Activated CD4-positive, alpha-beta memory T cell treated with anti-CD3 and anti-CD28 coated beads for 36 hours (primary cell): ENCODE data around the gene DYNC1LI1. TPM values are rescaled to one million over a fixed set of nuclear protein-coding genes. Genes with fewer than 3 reads are reported as not detected.
"Not testable (repeated sequence)": the region's sequence is repeated elsewhere in the genome, so short reads cannot be mapped to it uniquely, and the experiment has no call there.

ENCODE experiments used
- CTCF ChIA-PET: fragments of 350-600 bp; sonication (Branson Sonifier 250); formaldehyde crosslinking; loops from one replicate; lab custom pipeline; 2021; ENCODE audit warnings: antibody characterized with exemption, inconsistent platforms; lab: Charles Lee
- POLR2A ChIA-PET: fragments of 350-600 bp; sonication (Branson Sonifier 250); formaldehyde crosslinking; loops from one replicate; lab custom pipeline; 2021; ENCODE audit warnings: antibody characterized with exemption; lab: Charles Lee
- DNase-seq: peaks from one replicate; pipeline ENCODE4 v3.0.0-alpha.2; 2020
- H3K27ac Mint-ChIP-seq: one replicate; pipeline ENCODE4 v1.8.0; 2021; ENCODE audit warnings: mixed read lengths
- H3K27me3 Mint-ChIP-seq: one replicate; pipeline ENCODE4 v1.8.0; 2021; ENCODE audit warnings: mixed read lengths
- H3K36me3 Mint-ChIP-seq: one replicate; pipeline ENCODE4 v1.8.0; 2021; ENCODE audit warnings: mixed read lengths
- H3K4me1 Mint-ChIP-seq: one replicate; pipeline ENCODE4 v1.8.0; 2021; ENCODE audit warnings: low read depth, mixed read lengths
- H3K4me3 Mint-ChIP-seq: one replicate; pipeline ENCODE4 v1.8.0; 2021; ENCODE audit warnings: mild to moderate bottlenecking, mixed read lengths
- H3K9me3 Mint-ChIP-seq: one replicate; pipeline ENCODE4 v1.8.0; 2021; ENCODE audit warnings: mixed read lengths
- intact Hi-C: fragments of 100-400 bp; cut with micrococcal nuclease; formaldehyde crosslinking; loops from one replicate; pipeline ENCODE4 v1.15.1; 2023
- total RNA-seq, 2 experiments: library from RNA; stranded (reverse); gene quantifications; one replicate each; pipeline ENCODE4 v1.2.3, GENCODE V29; 2021

DYNC1LI1 gene
- total RNA-seq, 2 experiments from 2014 or later = 35.2 to 36.3 TPM

GRCh38 chr3:32597656-32598055 is 27.0 kb upstream of the DYNC1LI1 start:
- H3K9me3 Mint-ChIP-seq = no peaks in the 10 kb centered on the region
- no peak for DNase-seq
- ChIA-PET POLR2A (no interaction called here), CTCF (no interaction called here)
- H3K27me3 Mint-ChIP-seq = peaks cover 15% of the 10 kb centered on the region
- intact Hi-C loops = no loop called here
- H3K4me1 Mint-ChIP-seq = no peaks in the 10 kb centered on the region
- no peak overlapping the region for H3K27ac Mint-ChIP-seq
- H3K4me3 Mint-ChIP-seq = no peak overlapping the region
- H3K36me3 Mint-ChIP-seq = no peaks in the 10 kb centered on the region

DNA sequence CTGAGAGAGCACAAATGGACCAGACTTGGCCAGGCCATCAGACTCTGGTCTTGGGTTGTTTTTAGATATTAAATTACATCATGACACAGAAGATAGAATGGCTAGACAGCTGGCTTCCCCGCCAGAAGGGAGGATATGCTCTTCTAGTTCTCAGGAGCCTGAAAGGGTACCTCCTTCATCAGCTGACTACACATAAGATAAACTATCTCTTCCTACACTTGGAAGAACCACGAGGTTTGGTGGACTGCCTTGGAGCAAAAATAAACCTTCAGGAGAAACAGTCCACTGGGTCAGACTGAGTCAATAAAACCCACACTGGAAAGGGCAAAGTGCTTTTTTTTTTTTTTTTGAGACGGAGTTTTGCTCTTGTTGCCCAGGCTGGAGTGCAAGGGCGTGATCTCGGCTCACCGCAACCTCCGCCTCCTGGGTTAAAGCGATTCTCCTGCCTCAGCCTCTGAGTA is 26.3 kb upstream of the DYNC1LI1 start:
- Mint-ChIP-seq H3K27me3 (peaks cover 15% of the 10 kb centered on the region), H3K4me1 (no peaks in the 10 kb centered on the region), H3K36me3 (no peaks in the 10 kb centered on the region), H3K9me3 (no peaks in the 10 kb centered on the region), H3K27ac (no peak overlapping the region), H3K4me3 (no peak overlapping the region)
- no peak for DNase-seq
- intact Hi-C loops = no loop called here
- POLR2A ChIA-PET = no interaction called here
- CTCF ChIA-PET = no interaction called here

DNA sequence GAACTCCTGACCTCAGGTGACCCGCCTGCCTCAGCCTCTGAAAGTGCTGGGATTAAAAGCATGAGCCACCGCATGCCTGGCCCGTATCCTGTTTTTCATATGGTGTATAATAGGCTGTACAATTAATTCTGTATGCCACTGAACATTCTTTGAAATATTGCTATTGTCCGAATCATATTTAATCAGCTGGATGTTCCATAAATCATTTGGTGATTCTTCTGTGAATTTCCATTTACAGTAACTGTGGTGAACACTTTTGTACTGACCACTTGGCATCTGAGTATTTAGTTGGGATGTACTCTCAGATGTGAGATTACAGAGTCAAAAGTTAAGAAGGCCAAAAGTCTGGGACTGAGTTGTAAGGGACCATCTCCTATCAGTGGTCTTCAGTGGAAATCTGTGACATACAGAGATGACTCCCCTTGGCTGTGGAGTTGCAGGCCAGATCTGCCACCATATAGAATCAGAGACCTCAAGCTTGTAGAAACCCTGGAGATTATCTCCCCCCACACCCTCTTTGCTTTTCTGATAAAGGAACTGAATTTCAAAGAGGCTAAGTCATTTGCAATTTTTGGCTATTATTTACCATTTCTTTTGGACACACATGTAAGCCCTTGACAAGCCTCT is 25.7 kb upstream of the DYNC1LI1 start:
- peaks cover 15% of the 10 kb centered on the region for H3K27me3 Mint-ChIP-seq
- H3K9me3 Mint-ChIP-seq = no peaks in the 10 kb centered on the region
- ChIA-PET CTCF (no interaction called here), POLR2A (no interaction called here)
- H3K36me3 Mint-ChIP-seq = no peaks in the 10 kb centered on the region
- no peak overlapping the region for H3K4me3 Mint-ChIP-seq
- intact Hi-C loops = no loop called here
- no peak overlapping the region for H3K27ac Mint-ChIP-seq
- H3K4me1 Mint-ChIP-seq = no peaks in the 10 kb centered on the region
- DNase-seq = no peak

DNA sequence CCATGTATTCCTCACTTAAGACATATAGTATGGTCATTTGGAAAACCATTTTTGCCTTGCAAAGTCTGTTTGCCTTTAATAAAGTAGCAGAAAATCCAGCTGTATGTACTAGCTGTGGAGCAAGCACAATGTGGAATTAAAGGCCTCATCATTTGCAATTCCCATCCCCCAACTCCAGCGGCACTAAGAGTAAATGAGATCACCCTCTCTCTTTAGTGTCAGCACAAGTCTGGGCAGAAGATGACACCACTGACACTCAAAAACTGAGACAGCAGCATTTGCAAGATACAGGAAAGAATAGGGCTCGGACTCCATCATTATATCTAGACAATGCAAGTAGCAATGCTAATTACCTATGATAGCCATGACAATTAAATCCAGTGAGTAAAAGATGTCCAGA is 24.7 kb upstream of the DYNC1LI1 start:
- H3K36me3 Mint-ChIP-seq = no peaks in the 10 kb centered on the region
- ChIA-PET CTCF (no interaction called here), POLR2A (no interaction called here)
- intact Hi-C loops = no loop called here
- H3K27ac Mint-ChIP-seq = no peak overlapping the region
- H3K27me3 Mint-ChIP-seq = peaks cover 15% of the 10 kb centered on the region
- no peaks in the 10 kb centered on the region for H3K4me1 Mint-ChIP-seq
- no peaks in the 10 kb centered on the region for H3K9me3 Mint-ChIP-seq
- H3K4me3 Mint-ChIP-seq = no peak overlapping the region
- DNase-seq = no peak

DNA sequence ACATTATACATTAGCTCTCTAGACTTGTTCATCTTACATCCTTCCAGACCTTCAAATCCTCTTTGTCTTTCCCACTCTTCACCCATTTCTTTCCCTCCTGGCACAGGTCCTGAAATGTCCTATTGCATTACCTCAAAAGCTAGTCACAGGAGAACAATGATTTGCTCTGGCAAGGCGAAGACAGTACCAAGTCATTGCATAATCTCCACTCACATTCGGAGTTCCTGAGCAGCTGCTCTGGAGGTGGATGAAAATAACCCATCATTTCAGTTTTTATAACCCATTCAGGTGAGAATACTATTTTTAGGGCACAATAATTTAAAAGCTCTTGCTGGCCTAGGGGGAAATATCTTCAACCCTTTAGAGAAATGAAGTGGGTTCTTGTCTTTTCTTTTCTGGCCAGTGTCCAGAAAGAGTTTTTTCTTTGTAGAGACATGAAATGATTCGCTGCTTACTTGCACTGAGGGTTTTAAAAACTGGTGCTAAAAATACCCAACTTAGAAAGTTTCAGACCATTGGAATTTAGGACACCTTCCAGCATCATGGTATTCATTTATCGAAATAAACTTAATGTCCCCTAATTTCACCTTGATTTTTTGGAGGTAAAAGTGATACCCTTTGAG is 23.4 kb upstream of the DYNC1LI1 start:
- Mint-ChIP-seq H3K36me3 (no peaks in the 10 kb centered on the region), H3K27me3 (peaks cover 10% of the 10 kb centered on the region), H3K4me3 (no peak overlapping the region), H3K4me1 (no peaks in the 10 kb centered on the region), H3K27ac (no peak overlapping the region), H3K9me3 (no peaks in the 10 kb centered on the region)
- intact Hi-C loops = no loop called here
- POLR2A ChIA-PET = no interaction called here
- no peak for DNase-seq
- CTCF ChIA-PET = no interaction called here

- no peak for DNase-seq
- POLR2A ChIA-PET = no interaction called here
- CTCF ChIA-PET = no interaction called here
- H3K27me3 Mint-ChIP-seq = peaks cover 10% of the 10 kb centered on the region
- no peaks in the 10 kb centered on the region for H3K36me3 Mint-ChIP-seq
- intact Hi-C loops = no loop called here
- no peaks in the 10 kb centered on the region for H3K4me1 Mint-ChIP-seq
- no peak overlapping the region for H3K4me3 Mint-ChIP-seq
- no peaks in the 10 kb centered on the region for H3K9me3 Mint-ChIP-seq
- H3K27ac Mint-ChIP-seq = no peak overlapping the region
Measured at GRCh38 chr3:32592696-32593353, 22.2 kb upstream of the DYNC1LI1 start.

DNA sequence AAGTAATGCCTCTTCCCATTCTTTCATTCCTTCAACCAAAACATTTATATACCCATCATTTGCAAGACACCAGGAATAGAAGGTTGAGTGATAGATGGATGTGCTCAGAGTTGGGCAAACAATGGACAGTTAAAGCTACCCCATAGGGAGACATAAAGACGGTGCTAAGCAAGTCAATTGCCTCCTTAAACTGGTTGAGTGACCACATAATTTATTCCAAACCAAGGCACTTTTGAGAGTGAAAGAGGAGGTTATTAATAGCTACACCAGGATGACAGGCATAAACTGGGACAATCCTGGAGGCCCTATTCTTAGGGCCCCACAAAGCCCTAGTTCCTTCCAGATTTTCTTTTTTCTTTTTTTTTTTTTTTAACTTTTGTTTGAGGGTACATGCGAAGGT is 21.4 kb upstream of the DYNC1LI1 start:
- no peak overlapping the region for H3K4me3 Mint-ChIP-seq
- POLR2A ChIA-PET = no interaction called here
- no peak for DNase-seq
- intact Hi-C loops = no loop called here
- peaks cover 6% of the 10 kb centered on the region for H3K27me3 Mint-ChIP-seq
- no peaks in the 10 kb centered on the region for H3K36me3 Mint-ChIP-seq
- CTCF ChIA-PET = interaction anchor here (0.6 kb wide), 1 partner anchor 82 kb away, joined by 3 read pairs; no protein-coding TSS in a partner anchor
- H3K27ac Mint-ChIP-seq = no peak overlapping the region
- no peaks in the 10 kb centered on the region for H3K9me3 Mint-ChIP-seq
- H3K4me1 Mint-ChIP-seq = no peaks in the 10 kb centered on the region

DNA sequence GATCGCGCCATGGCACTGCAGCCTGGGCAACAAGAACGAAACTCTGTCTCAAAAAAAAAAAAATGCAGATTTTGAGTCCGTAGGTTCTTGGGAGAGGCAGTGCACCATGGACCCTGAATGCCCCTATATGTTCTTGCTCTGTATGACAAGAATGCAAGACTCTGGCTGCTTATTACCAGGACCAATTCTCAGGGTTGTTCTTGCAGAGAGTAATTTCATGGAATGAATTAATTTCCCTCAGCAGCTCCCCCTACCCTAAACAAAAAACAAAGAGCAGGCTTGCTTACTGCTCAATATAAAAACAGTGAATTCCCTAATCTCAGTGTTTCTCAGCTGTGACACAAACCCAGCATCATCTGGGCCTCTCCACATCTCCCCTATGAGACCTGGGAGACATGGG is 20.5 kb upstream of the DYNC1LI1 start:
- intact Hi-C loops = no loop called here
- Mint-ChIP-seq H3K9me3 (no peaks in the 10 kb centered on the region), H3K27ac (no peak overlapping the region), H3K27me3 (peaks cover 5% of the 10 kb centered on the region), H3K4me3 (no peak overlapping the region), H3K4me1 (no peaks in the 10 kb centered on the region), H3K36me3 (no peaks in the 10 kb centered on the region)
- ChIA-PET CTCF (no interaction called here), POLR2A (no interaction called here)
- DNase-seq = no peak

DNA sequence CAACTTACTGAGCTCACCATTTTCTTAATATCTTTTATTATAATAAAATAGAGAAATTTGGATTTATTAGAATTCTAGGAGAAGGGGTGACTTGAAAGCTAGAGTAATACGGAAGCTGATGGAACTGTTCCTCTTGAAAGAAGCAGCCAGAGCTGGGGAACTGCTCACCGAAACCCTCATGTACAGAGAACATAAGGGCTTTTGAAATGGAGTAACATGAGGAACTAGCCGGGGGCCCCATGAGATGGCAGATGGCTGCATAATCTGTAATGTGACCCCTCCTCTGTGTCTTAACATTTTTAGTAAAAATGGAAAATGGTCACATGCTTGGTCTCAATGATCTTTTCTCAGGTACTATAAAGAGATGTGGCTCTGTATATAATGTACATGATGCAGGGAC is 15.7 kb upstream of the DYNC1LI1 start:
- no peak for DNase-seq
- Mint-ChIP-seq H3K36me3 (no peaks in the 10 kb centered on the region), H3K27ac (no peak overlapping the region), H3K9me3 (no peaks in the 10 kb centered on the region), H3K27me3 (peaks cover 3% of the 10 kb centered on the region), H3K4me3 (no peak overlapping the region), H3K4me1 (no peaks in the 10 kb centered on the region)
- intact Hi-C loops = no loop called here
- ChIA-PET CTCF (no interaction called here), POLR2A (no interaction called here)

DNA sequence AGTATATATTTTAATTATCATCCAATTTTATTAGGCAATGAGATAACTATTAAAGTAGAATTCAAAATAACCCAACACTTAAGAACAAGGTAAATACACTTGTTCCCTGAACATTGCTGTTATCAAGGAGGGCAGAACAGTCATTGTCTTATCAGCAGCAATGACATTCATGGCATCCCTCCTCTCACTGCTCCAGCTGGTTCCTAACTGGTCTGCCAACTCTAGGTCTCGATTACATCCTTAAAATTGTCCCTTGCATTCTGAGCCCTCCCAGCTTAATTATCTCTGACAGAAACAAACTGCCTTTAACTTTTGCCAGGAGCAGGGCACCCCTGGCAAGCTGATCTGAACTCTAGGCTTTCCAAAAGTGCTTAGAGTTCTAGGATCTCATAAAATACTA is 14.0 kb upstream of the DYNC1LI1 start:
- intact Hi-C loops = no loop called here
- ChIA-PET CTCF (no interaction called here), POLR2A (no interaction called here)
- no peak overlapping the region for H3K27ac Mint-ChIP-seq
- no peaks in the 10 kb centered on the region for H3K9me3 Mint-ChIP-seq
- DNase-seq = no peak
- no peak overlapping the region for H3K4me3 Mint-ChIP-seq
- peaks cover 3% of the 10 kb centered on the region for H3K27me3 Mint-ChIP-seq
- H3K4me1 Mint-ChIP-seq = no peaks in the 10 kb centered on the region
- no peaks in the 10 kb centered on the region for H3K36me3 Mint-ChIP-seq

DNA sequence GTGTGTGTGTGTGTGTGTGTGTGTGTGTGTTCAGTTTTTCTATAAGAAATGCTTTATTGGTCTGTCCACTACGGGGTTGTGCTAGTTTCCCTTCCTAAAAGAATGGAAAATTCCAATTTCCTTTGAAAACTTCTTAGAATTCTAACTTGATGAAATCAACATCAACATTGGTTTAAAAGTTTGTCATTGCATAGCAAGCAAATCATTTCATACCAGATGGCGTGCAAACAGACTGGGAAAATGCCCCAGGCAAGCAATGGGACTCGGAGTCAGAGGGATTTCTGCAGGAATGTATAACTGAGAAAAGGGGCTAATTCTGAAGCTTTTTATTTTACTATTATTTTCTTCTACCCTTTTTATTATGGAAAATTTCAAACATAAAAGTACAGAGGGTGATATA is 13.1 kb upstream of the DYNC1LI1 start:
- ChIA-PET POLR2A (no interaction called here), CTCF (no interaction called here)
- intact Hi-C loops = no loop called here
- no peak overlapping the region for H3K4me3 Mint-ChIP-seq
- peaks cover 3% of the 10 kb centered on the region for H3K9me3 Mint-ChIP-seq
- no peak for DNase-seq
- H3K4me1 Mint-ChIP-seq = no peaks in the 10 kb centered on the region
- H3K27me3 Mint-ChIP-seq = peaks cover 3% of the 10 kb centered on the region
- no peak overlapping the region for H3K27ac Mint-ChIP-seq
- no peaks in the 10 kb centered on the region for H3K36me3 Mint-ChIP-seq

GRCh38 chr3:32578669-32579068 is 8.0 kb upstream of the DYNC1LI1 start:
- CTCF ChIA-PET = interaction anchor here (0.6 kb wide), 1 partner anchor 11 kb away, joined by 3 read pairs; no protein-coding TSS in a partner anchor
- H3K4me1 Mint-ChIP-seq, H3K4me3 Mint-ChIP-seq, H3K36me3 Mint-ChIP-seq, intact Hi-C loops, POLR2A ChIA-PET, H3K9me3 Mint-ChIP-seq, DNase-seq, H3K27ac Mint-ChIP-seq, H3K27me3 Mint-ChIP-seq: not testable (repeated sequence)
